ENCODE data around the gene SLC25A28. TPM values are rescaled to one million over a fixed set of nuclear protein-coding genes. Genes with fewer than 3 reads are reported as not detected.

Gene SLC25A28
- total RNA-seq: 8.6 and 13.8 TPM in 2 replicates

- DNase-seq (ENCODE audit: low read depth in 2 of 2): peak; percentile 24 to 100
Measured at GRCh38 chr10:99619851-99620710, at the start of gene SLC25A28. Gene SLC25A28 (minus strand): TSS chr10:99620439. CDS start chr10:99620335, 104 bp downstream.

- peak in 1 of 2 donors; percentile 30 for DNase-seq (ENCODE audit: low read depth in 2 of 2)
Measured at GRCh38 chr10:99667108-99667751, 47.0 kb upstream of the SLC25A28 start.

DNA sequence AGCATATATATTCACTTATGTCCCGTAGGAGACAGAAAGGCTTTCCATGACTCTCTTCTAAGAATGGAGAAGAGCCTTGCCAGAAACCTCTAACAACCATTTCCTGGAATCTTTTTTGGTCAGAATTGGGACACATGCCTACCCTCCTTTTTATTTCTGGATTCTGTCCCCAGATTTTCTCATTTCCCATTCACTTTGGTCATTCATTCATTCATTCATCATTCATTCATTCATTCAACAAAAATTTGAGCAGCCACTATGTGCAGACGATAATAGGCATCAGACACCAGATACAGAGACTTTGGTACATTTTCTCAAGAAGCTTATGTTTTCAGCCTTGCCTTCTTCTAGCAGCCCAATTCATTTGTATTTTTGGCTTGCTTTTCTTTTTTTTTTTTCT, 45.1 kb upstream of the SLC25A28 start:
- no peak for DNase-seq (ENCODE audit: low read depth in 2 of 2)

GRCh38 chr10:99661377-99661763, 41.1 kb upstream of the SLC25A28 start:
- peak; percentile 15 to 81 for DNase-seq (ENCODE audit: low read depth in 2 of 2)

DNA sequence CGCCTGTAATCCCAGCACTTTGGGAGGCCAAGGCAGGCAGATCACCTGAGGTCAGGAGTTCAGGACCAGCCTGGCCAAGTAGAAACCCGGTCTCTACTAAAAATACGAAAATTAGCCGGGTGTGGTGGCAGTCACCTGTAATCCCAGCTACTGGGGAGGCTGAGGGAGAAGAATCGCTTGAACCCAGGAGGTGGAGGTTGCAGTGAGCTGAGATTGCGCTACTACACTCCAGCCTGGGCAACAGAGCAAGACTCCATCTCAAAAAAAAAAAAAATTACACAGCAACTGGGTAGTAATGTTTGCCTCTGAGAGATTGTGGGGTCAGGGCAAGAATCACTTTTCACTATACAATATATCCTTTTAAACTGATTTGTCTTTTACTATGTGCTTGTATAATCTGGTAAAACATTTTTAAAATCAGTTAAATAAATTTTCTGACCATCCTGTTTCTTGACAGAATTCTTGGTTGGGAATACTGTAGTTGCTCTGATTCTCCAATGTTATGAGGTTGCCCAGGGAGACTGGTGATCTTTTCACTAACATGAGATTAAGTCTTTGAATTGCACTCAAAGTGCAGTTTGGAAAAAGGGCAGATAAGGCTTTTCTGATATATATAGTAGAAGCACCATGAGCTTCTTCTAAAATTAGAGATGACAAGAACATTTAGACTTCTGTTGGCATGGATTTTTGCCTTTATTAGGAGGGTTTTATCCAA, 40.6 kb upstream of the SLC25A28 start:
- peak in 1 of 2 donors; percentile 4 for DNase-seq (ENCODE audit: low read depth in 2 of 2)

- no peak for DNase-seq (ENCODE audit: low read depth in 2 of 2)
Measured at GRCh38 chr10:99659868-99660366, 39.7 kb upstream of the SLC25A28 start.

GRCh38 chr10:99659031-99659867, 39.0 kb upstream of the SLC25A28 start, which contains the start of gene ENTPD7:
Gene ENTPD7 (plus strand): TSS chr10:99659509. CDS start chr10:99659957, 448 bp downstream.
- DNase-seq (ENCODE audit: low read depth in 2 of 2): peak; percentile 83 to 97

DNA sequence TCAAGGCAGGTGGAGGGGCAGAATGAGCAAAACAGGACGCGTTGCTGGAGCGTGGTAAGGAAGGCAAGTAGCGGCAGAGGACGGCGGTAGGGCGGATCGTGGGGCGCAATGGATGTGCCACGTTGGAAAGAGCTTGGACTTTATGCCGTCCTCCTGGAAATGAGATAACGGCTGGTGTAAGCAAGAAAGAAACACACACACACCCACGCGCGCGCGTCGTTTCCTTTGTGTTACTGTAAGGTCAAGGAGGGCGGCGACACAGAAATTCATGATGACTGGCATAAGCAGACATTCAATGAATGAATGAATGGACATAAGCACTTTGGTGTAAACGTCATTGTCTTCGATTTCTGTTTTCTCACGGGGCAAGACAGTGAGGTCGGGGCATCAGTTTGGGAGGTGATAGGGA, 38.4 kb upstream of the SLC25A28 start:
- peak; percentile 32 to 85 for DNase-seq (ENCODE audit: low read depth in 2 of 2)

DNA sequence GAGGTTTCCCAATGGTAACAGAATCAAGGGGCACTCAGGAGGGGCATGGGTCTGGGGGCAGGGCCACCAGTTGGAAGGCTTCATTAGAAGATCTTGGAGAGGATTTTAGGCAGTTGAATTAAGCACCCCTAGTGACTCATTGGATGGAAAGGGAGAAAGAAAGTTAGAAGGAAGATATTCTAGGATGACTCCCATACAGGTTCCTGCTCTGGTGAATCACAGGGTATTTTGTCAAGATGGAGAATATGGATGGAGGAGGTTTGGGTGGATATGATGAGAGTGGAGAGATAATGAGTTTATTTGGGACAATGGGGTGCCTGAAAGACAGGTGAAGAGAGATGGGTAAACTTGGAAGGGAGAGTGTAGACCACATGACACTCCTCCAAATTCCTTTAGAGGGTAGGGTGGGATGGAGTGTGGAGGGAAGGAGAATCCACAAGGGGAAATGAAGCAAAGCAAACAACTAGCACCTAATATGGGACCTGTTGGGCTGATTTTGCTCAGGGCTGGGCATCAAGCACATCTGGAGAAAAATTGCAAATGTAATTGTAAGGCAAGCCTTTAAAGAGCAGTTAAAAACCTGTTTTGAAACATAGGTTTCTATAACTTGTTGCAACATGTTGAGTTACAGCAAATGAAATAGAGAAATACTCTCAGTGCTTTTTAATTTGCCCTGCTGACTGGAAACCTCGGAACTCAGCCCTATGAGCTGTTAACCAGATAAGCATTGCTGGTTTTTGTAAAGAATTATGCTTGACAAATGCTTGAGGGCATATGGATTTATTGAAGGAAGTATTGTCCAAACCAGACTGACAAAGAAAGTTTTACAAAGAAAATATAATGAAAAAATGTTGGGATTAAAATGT, 36.2 kb upstream of the SLC25A28 start:
- no peak for DNase-seq (ENCODE audit: low read depth in 2 of 2)

DNA sequence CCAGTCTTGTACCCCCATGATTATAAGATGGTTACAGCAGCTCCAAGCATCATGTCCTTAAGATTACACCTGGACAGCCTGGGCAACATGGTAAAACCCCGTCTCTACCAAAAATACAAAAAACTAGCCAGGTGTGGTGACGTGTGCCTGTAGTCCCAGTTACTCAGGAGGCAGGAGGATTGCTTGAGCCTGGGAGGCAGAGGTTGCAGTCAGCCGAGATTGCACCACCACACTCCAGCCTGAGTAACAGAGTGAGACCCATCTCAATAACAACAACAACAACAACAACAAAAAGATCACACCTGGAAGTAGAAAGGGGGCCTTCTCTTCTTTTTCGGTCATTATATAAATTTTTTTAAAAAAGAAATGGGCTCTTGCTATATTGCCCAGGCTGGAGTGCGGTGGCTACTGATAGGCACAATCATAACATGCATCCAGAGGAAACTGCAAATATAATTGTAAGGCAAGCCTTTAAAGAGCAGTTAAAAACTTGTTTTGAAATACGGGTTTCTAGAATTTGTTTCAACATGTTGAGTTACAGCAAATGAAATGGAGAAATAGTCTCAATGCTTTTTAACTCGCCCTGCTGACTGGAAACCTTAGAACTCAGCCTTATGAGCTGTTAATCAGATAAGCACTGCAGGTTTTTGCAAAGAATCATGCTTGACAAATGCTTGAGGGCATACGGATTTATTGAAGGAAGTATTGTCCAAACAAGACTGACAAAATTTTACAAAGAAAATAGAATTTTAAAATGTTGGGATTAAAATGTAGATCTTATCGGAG, 34.3 kb upstream of the SLC25A28 start:
- no peak for DNase-seq (ENCODE audit: low read depth in 2 of 2)

GRCh38 chr10:99652800-99653390, 32.7 kb upstream of the SLC25A28 start:
- no peak for DNase-seq (ENCODE audit: low read depth in 2 of 2)

GRCh38 chr10:99648717-99649116, 28.5 kb upstream of the SLC25A28 start:
- no peak for DNase-seq (ENCODE audit: low read depth in 2 of 2)

GRCh38 chr10:99647601-99648151, 27.4 kb upstream of the SLC25A28 start:
- no peak for DNase-seq (ENCODE audit: low read depth in 2 of 2)

DNA sequence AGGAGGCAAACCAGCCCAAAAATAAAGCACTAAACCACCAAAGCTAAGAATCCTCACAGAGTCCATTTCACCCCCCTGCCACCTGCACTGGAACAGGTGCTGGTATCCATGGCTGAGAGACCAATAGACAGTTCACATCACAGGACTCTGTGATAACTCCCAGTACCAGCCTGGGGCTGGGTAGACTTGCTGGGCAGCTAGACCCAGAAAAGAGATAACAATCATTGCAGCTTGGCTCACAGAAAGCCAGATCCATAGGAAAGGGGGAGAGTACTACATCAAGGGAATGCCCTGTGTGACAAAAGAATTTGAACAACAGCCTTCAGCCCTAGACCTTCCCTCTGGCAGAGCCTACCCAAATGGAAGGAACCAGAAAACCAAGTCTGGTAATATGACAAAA, 13.6 kb upstream of the SLC25A28 start:
- no peak for DNase-seq (ENCODE audit: low read depth in 2 of 2)

DNA sequence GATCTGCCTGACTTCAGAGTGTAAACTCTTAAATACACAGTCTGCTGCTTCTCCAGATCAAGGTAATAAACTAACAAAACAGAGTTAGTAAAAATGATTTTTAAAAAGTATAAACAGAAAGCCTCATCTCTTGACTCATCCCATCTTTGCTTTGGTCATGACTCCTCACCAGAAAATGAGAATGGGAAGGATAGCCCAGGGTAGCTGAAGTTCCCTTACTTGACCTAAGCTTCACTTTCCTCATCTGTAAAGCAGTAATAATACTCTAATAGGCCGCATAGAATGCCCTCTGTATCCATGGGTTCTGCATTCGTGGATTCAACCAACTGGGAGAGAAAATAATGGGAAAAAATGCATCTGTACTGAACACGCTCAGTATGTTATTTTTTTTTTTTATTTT, 11.3 kb upstream of the SLC25A28 start:
- DNase-seq (ENCODE audit: low read depth in 2 of 2): no peak

DNA sequence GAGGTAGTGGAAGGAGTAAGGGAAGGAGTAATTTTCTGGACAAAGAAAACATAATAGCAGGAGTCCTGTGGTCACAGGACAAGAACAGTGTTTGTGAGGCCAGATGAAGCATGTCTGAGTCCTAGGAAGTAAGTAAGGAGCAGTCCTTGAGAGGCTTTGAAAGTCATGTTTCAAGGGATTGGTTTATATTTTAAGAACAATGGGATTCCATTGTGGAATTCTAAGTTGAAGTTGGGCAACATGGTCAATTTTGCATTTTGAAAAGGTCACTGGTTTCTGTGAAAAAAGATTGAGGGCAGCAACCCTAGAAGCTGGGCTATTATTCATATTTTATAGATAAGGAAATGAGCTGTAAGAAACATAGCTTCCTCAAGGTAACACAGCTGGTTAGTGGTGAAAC, 10.8 kb upstream of the SLC25A28 start:
- no peak for DNase-seq (ENCODE audit: low read depth in 2 of 2)

DNA sequence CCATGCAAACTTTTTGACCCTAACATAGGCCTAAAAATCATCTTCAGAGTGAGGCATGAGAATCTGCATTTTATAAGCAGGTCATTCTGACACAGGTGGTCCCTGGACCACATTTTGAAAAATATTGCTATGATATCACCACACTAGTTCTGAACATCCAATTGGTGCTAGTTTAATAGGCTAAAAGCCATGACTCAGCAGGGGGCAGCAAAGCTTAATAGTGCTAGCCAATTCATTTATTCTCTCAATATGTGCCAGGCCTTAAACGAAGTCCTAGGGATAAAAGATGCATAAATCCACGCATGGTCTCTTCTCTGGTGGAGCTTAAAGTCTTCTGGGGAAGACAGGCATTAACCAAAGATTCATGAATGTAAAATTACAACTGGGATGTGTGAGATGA, 10.2 kb upstream of the SLC25A28 start:
- DNase-seq (ENCODE audit: low read depth in 2 of 2): peak; percentile 29 to 66

- DNase-seq (ENCODE audit: low read depth in 2 of 2): no peak
Measured at GRCh38 chr10:99629625-99629978, 9.4 kb upstream of the SLC25A28 start.
